ENCODE data around the gene SLC6A18. TPM values are rescaled to one million over a fixed set of nuclear protein-coding genes. Genes with fewer than 3 reads are reported as not detected.

Gene SLC6A18
- total RNA-seq, 2 donors from 2014 or later, result not detected

GRCh38 chr5:1270426-1270825 lies 45.2 kb downstream of the SLC6A18 start:
- Histone ChIP-seq H3K4me3 (no peak overlapping the region), H3K4me1 (no peaks in the 10 kb centered on the region), H3K27ac (no peak overlapping the region), H3K9me3 (no peaks in the 10 kb centered on the region), H3K36me3 (replicated peaks in 1 of 2; ENCODE audit: insufficient read depth in 1 of 2, low read depth in 2 of 2) (no peaks in the 10 kb centered on the region), H3K27me3 (no peaks in the 10 kb centered on the region)
- intact Hi-C loops (cut with DNase I), result no loop called here
- WGBS, 2 donors, result 89 to 90% methylated on average over 19 to 22 of the region's 22 CpGs
- no peak for TF ChIP-seq POLR2A (IDR thresholded peaks at IDR 0.05)
- TF ChIP-seq CTCF (IDR thresholded peaks at IDR 0.05), result no peak
- ATAC-seq (no peak), DNase-seq (no peak)

GRCh38 chr5:1270933-1271914 lies 46.0 kb downstream of the SLC6A18 start:
- Histone ChIP-seq H3K27ac (no peak overlapping the region), H3K36me3 (replicated peaks in 1 of 2; ENCODE audit: insufficient read depth in 1 of 2, low read depth in 2 of 2) (no peaks in the 10 kb centered on the region), H3K27me3 (no peaks in the 10 kb centered on the region), H3K4me3 (no peak overlapping the region), H3K4me1 (no peaks in the 10 kb centered on the region), H3K9me3 (no peaks in the 10 kb centered on the region)
- 86 to 88% methylated on average over 23 to 39 of the region's 39 CpGs for WGBS, 2 donors
- DNase-seq (no peak), ATAC-seq (no peak)
- intact Hi-C loops (cut with DNase I), result no loop called here
- TF ChIP-seq CTCF (IDR thresholded peaks at IDR 0.05) (no peak), POLR2A (IDR thresholded peaks at IDR 0.05) (no peak)

GRCh38 chr5:1272201-1272600 lies 47.0 kb downstream of the SLC6A18 start:
- Histone ChIP-seq H3K27ac (no peak overlapping the region), H3K27me3 (no peaks in the 10 kb centered on the region), H3K4me3 (no peak overlapping the region), H3K4me1 (no peaks in the 10 kb centered on the region), H3K9me3 (no peaks in the 10 kb centered on the region), H3K36me3 (replicated peaks in 1 of 2; ENCODE audit: insufficient read depth in 1 of 2, low read depth in 2 of 2) (no peaks in the 10 kb centered on the region)
- 92% methylated on average over 16 of the region's 21 CpGs; no CpG with 5 or more reads in 1 of the 2 donors for WGBS, 2 donors
- ATAC-seq (no peak), DNase-seq (no peak)
- intact Hi-C loops (cut with DNase I), result no loop called here
- TF ChIP-seq CTCF (IDR thresholded peaks at IDR 0.05) (no peak), POLR2A (IDR thresholded peaks at IDR 0.05) (no peak)

GRCh38 chr5:1273745-1274144 lies 48.6 kb downstream of the SLC6A18 start:
- Histone ChIP-seq H3K9me3 (no peaks in the 10 kb centered on the region), H3K4me1 (no peaks in the 10 kb centered on the region), H3K27ac (no peak overlapping the region), H3K4me3 (no peak overlapping the region), H3K27me3 (no peaks in the 10 kb centered on the region), H3K36me3 (replicated peaks in 1 of 2; ENCODE audit: insufficient read depth in 1 of 2, low read depth in 2 of 2) (no peaks in the 10 kb centered on the region)
- ATAC-seq (no peak), DNase-seq (no peak)
- intact Hi-C loops (cut with DNase I), result no loop called here
- TF ChIP-seq POLR2A (IDR thresholded peaks at IDR 0.05) (no peak), CTCF (IDR thresholded peaks at IDR 0.05) (no peak)
- WGBS, 2 donors, result 81 to 89% methylated on average over 17 to 19 of the region's 20 CpGs
